Measurements from ENCODE around the gene PIEZO2. TPM values are rescaled to one million over a fixed set of nuclear protein-coding genes. Genes with fewer than 3 reads are reported as not detected.

The PIEZO2 gene
- total and polyA plus RNA-seq, 4 donors = 2.6 to 233 (median 18.8) TPM

DNA sequence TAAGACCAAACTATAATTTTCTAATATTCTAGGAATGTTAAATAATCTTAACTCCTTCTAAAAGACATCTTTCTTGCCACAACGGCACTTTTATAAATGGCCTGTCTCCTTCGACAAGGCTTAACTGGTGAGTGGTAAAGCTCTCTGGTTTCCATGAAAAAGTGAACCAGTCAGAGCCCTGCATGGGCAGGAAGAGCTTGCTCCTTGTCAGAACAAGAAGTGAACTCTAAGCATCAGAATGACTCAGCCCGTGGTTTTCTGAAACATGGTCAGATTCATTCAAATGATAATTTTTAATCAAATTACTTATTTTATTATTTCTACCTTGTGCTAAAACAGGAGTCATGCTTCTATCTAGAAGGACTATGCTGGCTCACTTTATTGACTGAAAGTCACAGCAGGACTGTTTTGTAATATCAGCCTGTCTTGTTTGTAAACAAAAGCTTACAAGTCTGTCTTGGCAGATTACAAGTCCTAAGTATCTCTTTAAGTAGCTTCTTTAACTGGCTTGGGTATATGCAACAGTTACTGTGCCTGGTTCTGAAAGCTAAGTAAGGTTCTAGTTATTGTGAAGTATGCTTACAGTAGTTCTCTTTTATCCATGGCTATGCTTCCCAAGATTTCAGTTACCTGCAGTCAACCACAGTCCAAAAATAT, 378.2 kb downstream of the PIEZO2 start:
- Histone ChIP-seq H3K27ac (ENCODE audit: low read depth in 1 of 2, low read length in 1 of 2) (no peak overlapping the region), H3K4me3 (no peak overlapping the region), H3K9ac (ENCODE audit: insufficient read depth in 1 of 2, low read length in 2 of 2) (no peak overlapping the region), H3K36me3 (ENCODE audit: control insufficient read depth in 4 of 4, insufficient read depth in 4 of 4, low read length in 4 of 4) (peaks cover 0 to 72% (median 31%) of the 10 kb centered on the region in 4 donors), H3K4me1 (ENCODE audit: control insufficient read depth in 5 of 5, insufficient read depth in 5 of 5, low read length in 5 of 5) (no peaks in the 10 kb centered on the region), H3K9me3 (ENCODE audit: control insufficient read depth in 4 of 4, insufficient read depth in 3 of 4, low read length in 3 of 4) (peaks cover 0 to 5% (median 0%) of the 10 kb centered on the region in 4 donors), H3K27me3 (ENCODE audit: control insufficient read depth in 3 of 3, insufficient read depth in 3 of 3, low read length in 2 of 3) (no peaks in the 10 kb centered on the region)
- no peak for ATAC-seq (ENCODE audit: insufficient read depth, low FRiP score)
- 14 to 56% methylated on average over 3 of the region's 3 CpGs for WGBS, 2 donors
- DNase-seq = no peak
- TF ChIP-seq, protein P1, sequence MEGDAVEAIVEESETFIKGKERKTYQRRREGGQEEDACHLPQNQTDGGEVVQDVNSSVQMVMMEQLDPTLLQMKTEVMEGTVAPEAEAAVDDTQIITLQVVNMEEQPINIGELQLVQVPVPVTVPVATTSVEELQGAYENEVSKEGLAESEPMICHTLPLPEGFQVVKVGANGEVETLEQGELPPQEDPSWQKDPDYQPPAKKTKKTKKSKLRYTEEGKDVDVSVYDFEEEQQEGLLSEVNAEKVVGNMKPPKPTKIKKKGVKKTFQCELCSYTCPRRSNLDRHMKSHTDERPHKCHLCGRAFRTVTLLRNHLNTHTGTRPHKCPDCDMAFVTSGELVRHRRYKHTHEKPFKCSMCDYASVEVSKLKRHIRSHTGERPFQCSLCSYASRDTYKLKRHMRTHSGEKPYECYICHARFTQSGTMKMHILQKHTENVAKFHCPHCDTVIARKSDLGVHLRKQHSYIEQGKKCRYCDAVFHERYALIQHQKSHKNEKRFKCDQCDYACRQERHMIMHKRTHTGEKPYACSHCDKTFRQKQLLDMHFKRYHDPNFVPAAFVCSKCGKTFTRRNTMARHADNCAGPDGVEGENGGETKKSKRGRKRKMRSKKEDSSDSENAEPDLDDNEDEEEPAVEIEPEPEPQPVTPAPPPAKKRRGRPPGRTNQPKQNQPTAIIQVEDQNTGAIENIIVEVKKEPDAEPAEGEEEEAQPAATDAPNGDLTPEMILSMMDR (IDR thresholded peaks at IDR 0.05; ENCODE audit: control extremely low read depth, extremely low read depth) = no peak

DNA sequence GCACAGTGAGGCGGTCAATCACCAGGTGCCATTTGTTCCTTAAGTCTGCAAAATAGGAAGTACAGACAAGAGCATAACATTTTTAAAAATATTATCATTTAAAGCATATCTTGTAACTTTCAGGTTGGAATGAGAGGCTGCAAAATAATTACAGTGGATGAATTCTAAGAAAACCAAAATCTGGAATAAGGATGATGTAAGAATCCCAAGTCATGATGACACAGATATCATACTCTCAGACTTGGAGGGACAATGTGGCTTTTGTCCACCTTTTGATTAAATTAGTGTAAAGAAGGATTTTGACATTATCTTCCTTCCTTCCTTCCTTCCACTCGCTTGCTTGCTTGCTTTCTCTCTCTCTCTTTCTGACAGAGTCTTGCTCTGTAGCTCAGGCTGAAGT, 379.1 kb downstream of the PIEZO2 start:
- ATAC-seq (ENCODE audit: insufficient read depth, low FRiP score) = no peak
- no peak overlapping the region for H3K27ac ChIP-seq (ENCODE audit: low read depth in 1 of 2, low read length in 1 of 2)
- no peaks in the 10 kb centered on the region for H3K27me3 ChIP-seq (ENCODE audit: control insufficient read depth in 3 of 3, insufficient read depth in 3 of 3, low read length in 2 of 3)
- H3K9ac ChIP-seq (ENCODE audit: insufficient read depth in 1 of 2, low read length in 2 of 2) = no peak overlapping the region
- peaks cover 0 to 74% (median 29%) of the 10 kb centered on the region in 4 donors for H3K36me3 ChIP-seq (ENCODE audit: control insufficient read depth in 4 of 4, insufficient read depth in 4 of 4, low read length in 4 of 4)
- no peak for DNase-seq
- 56 to 65% methylated on average over 2 of the region's 2 CpGs for WGBS, 2 donors
- TF ChIP-seq, protein P1 (IDR thresholded peaks at IDR 0.05; ENCODE audit: control extremely low read depth, extremely low read depth) = no peak
- peaks cover 0 to 5% (median 0%) of the 10 kb centered on the region in 4 donors for H3K9me3 ChIP-seq (ENCODE audit: control insufficient read depth in 4 of 4, insufficient read depth in 3 of 4, low read length in 3 of 4)
- H3K4me1 ChIP-seq (ENCODE audit: control insufficient read depth in 5 of 5, insufficient read depth in 5 of 5, low read length in 5 of 5) = no peaks in the 10 kb centered on the region
- no peak overlapping the region for H3K4me3 ChIP-seq

DNA sequence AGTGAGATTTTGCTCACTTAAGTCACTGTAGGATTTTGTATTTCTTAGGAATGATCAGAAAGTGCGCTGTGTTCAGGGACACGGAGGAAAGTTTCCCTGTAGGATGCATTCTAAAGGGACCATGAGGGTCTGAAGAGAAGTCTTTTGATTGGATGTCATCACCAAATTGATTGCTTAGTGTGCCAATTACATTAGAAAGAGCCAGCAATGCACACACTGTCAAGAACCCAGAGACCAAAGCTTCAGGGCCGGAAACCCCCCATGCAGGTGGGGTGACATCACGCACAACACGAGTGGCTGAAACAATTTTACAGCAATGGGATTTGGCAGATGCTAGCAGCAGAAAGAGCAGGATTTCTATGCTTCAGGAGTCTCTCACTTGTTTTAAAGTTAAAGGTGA, 381.1 kb downstream of the PIEZO2 start:
- Histone ChIP-seq H3K9me3 (ENCODE audit: control insufficient read depth in 4 of 4, insufficient read depth in 3 of 4, low read length in 3 of 4) (peaks cover 0 to 5% (median 0%) of the 10 kb centered on the region in 4 donors), H3K36me3 (ENCODE audit: control insufficient read depth in 4 of 4, insufficient read depth in 4 of 4, low read length in 4 of 4) (peaks cover 0 to 66% (median 25%) of the 10 kb centered on the region in 4 donors), H3K27ac (ENCODE audit: low read depth in 1 of 2, low read length in 1 of 2) (no peak overlapping the region), H3K4me1 (ENCODE audit: control insufficient read depth in 5 of 5, insufficient read depth in 5 of 5, low read length in 5 of 5) (no peaks in the 10 kb centered on the region), H3K9ac (ENCODE audit: insufficient read depth in 1 of 2, low read length in 2 of 2) (no peak overlapping the region), H3K27me3 (ENCODE audit: control insufficient read depth in 3 of 3, insufficient read depth in 3 of 3, low read length in 2 of 3) (no peaks in the 10 kb centered on the region), H3K4me3 (no peak overlapping the region)
- no peak for ATAC-seq (ENCODE audit: insufficient read depth, low FRiP score)
- 88 to 95% methylated on average over 5 of the region's 5 CpGs for WGBS, 2 donors
- TF ChIP-seq, protein P1 (IDR thresholded peaks at IDR 0.05; ENCODE audit: control extremely low read depth, extremely low read depth) = no peak
- no peak for DNase-seq
